Mesendoderm (in vitro differentiated cells): Measurements from ENCODE around the gene KCNAB1.

Experiments used
- DNase-seq: peaks from one replicate; pipeline ENCODE4 v3.0.0; 2013
- H2AK5ac ChIP-seq: 2 replicates; pipeline ENCODE4 v1.6.1; 2013; ENCODE audit warnings: low read length, inconsistent platforms
- H2BK120ac ChIP-seq: 2 replicates; pipeline ENCODE4 v1.6.1; 2013; ENCODE audit warnings: low read depth, mild to moderate bottlenecking, low read length, moderate library complexity, mixed read lengths
- H2BK15ac ChIP-seq: replicated peaks from 2 replicates; pipeline ENCODE4 v1.6.1; 2013; ENCODE audit warnings: low read depth, mild to moderate bottlenecking, moderate library complexity
- H2BK5ac ChIP-seq: 2 replicates; pipeline ENCODE4 v1.6.1; 2013; ENCODE audit warnings: low read length, inconsistent platforms
- H3K18ac ChIP-seq: 2 replicates; pipeline ENCODE4 v1.6.1; 2013; ENCODE audit warnings: mild to moderate bottlenecking, low read length, mixed read lengths
- H3K23ac ChIP-seq: one replicate; pipeline ENCODE4 v1.6.1; 2013; ENCODE audit warnings: low read length
- H3K27ac ChIP-seq: 2 replicates; pipeline ENCODE4 v1.5.1; 2013; ENCODE audit warnings: low read depth, mild to moderate bottlenecking, inconsistent platforms, low read length, moderate library complexity
- H3K27me3 ChIP-seq: 2 replicates; pipeline ENCODE4 v1.6.1; 2013; ENCODE audit warnings: low read length, control low read depth, mild to moderate bottlenecking, inconsistent platforms; ENCODE audit not compliant: insufficient read depth, poor library complexity
- H3K36me3 ChIP-seq: 2 replicates; pipeline ENCODE4 v1.6.1; 2013; ENCODE audit warnings: low read length, inconsistent platforms; ENCODE audit not compliant: control insufficient read depth, insufficient read depth
- H3K4ac ChIP-seq: one replicate; pipeline ENCODE4 v1.6.1; 2013; ENCODE audit warnings: low read depth, mild to moderate bottlenecking, low read length, moderate library complexity
- H3K4me1 ChIP-seq: 2 replicates; pipeline ENCODE4 v1.6.1; 2013; ENCODE audit warnings: low read depth, low read length, inconsistent platforms; ENCODE audit not compliant: control insufficient read depth
- H3K4me2 ChIP-seq: 2 replicates; pipeline ENCODE4 v1.6.1; 2013; ENCODE audit warnings: low read length
- H3K4me3 ChIP-seq: 2 replicates; pipeline ENCODE4 v1.5.1; 2013; ENCODE audit warnings: mild to moderate bottlenecking, low read length
- H3K56ac ChIP-seq: one replicate; pipeline ENCODE4 v1.6.1; 2013; ENCODE audit warnings: low read length
- H3K79me1 ChIP-seq: 2 replicates; pipeline ENCODE4 v1.6.1; 2013; ENCODE audit warnings: low read length, inconsistent platforms
- H3K79me2 ChIP-seq: 2 replicates; pipeline ENCODE4 v1.6.1; 2013; ENCODE audit warnings: mild to moderate bottlenecking, low read length; ENCODE audit not compliant: control insufficient read depth, insufficient read depth
- H3K9ac ChIP-seq: 2 replicates; pipeline ENCODE4 v1.6.1; 2013; ENCODE audit warnings: low read length, inconsistent platforms
- H4K5ac ChIP-seq: one replicate; pipeline ENCODE4 v1.6.1; 2013; ENCODE audit warnings: low read length
- H4K8ac ChIP-seq: one replicate; pipeline ENCODE4 v1.6.1; 2013; ENCODE audit warnings: low read depth, mild to moderate bottlenecking, control low read depth, low read length, moderate library complexity
- WGBS: extraction: QIAGEN DNeasy Blood & Tissue Kit; methylation state at CpG from one replicate; pipeline ENCODE4 v1.1.7; 2013; ENCODE audit warnings: low lambda C conversion rate, missing lambda C conversion rate; ENCODE audit not compliant: insufficient coverage; ENCODE audit errors: extremely low coverage; 5-methylcytosine and 5-hydroxymethylcytosine counted together

KCNAB1 gene

GRCh38 chr3:156382458-156383346 lies 262.3 kb downstream of the KCNAB1 start:
- Histone ChIP-seq H2BK5ac (no peak overlapping the region), H3K27ac (no peak overlapping the region), H3K4me2 (no peak overlapping the region), H3K23ac (no peak overlapping the region), H3K9ac (no peak overlapping the region), H2AK5ac (no peak overlapping the region), H3K4ac (no peak overlapping the region), H2BK120ac (no peak overlapping the region), H3K36me3 (no peaks in the 10 kb centered on the region), H3K4me1 (no peaks in the 10 kb centered on the region), H3K18ac (no peak overlapping the region), H3K27me3 (no peaks in the 10 kb centered on the region), H3K56ac (no peak overlapping the region), H2BK15ac (no peak overlapping the region), H4K5ac (no peak overlapping the region), H3K79me2 (no peaks in the 10 kb centered on the region), H3K79me1 (no peaks in the 10 kb centered on the region), H4K8ac (no peak overlapping the region), H3K4me3 (no peak overlapping the region)
- DNase-seq = peak; percentile 65
- WGBS = no CpG with 5 or more reads among the region's 9 CpGs

- H4K8ac ChIP-seq = no peak overlapping the region
- H3K56ac ChIP-seq = no peak overlapping the region
- no peak overlapping the region for H2BK15ac ChIP-seq
- no peak overlapping the region for H2BK120ac ChIP-seq
- H3K4ac ChIP-seq = no peak overlapping the region
- no peak overlapping the region for H3K18ac ChIP-seq
- H3K36me3 ChIP-seq = no peaks in the 10 kb centered on the region
- no peaks in the 10 kb centered on the region for H3K79me2 ChIP-seq
- H3K27me3 ChIP-seq = no peaks in the 10 kb centered on the region
- H3K4me3 ChIP-seq = no peak overlapping the region
- no peak overlapping the region for H3K27ac ChIP-seq
- H3K4me2 ChIP-seq = no peak overlapping the region
- H3K79me1 ChIP-seq = no peaks in the 10 kb centered on the region
- H3K23ac ChIP-seq = no peak overlapping the region
- DNase-seq = no peak
- H4K5ac ChIP-seq = no peak overlapping the region
- WGBS = no CpG with 5 or more reads among the region's 6 CpGs
- H3K9ac ChIP-seq = no peak overlapping the region
- no peak overlapping the region for H2AK5ac ChIP-seq
- H2BK5ac ChIP-seq = no peak overlapping the region
- no peaks in the 10 kb centered on the region for H3K4me1 ChIP-seq
Observed at GRCh38 chr3:156383441-156384025, 263.2 kb downstream of the KCNAB1 start.

- no peak overlapping the region for H3K4me3 ChIP-seq
- H2BK5ac ChIP-seq = no peak overlapping the region
- no peak overlapping the region for H4K8ac ChIP-seq
- DNase-seq = peak; percentile 28
- no peak overlapping the region for H3K4me2 ChIP-seq
- no peaks in the 10 kb centered on the region for H3K79me2 ChIP-seq
- H3K4me1 ChIP-seq = no peaks in the 10 kb centered on the region
- H2BK120ac ChIP-seq = no peak overlapping the region
- H3K36me3 ChIP-seq = no peaks in the 10 kb centered on the region
- no peak overlapping the region for H3K23ac ChIP-seq
- no peak overlapping the region for H3K56ac ChIP-seq
- no peaks in the 10 kb centered on the region for H3K27me3 ChIP-seq
- no peak overlapping the region for H2BK15ac ChIP-seq
- no peak overlapping the region for H3K27ac ChIP-seq
- no peak overlapping the region for H3K9ac ChIP-seq
- no peak overlapping the region for H4K5ac ChIP-seq
- no peaks in the 10 kb centered on the region for H3K79me1 ChIP-seq
- WGBS = no CpG with 5 or more reads among the region's 6 CpGs
- H2AK5ac ChIP-seq = no peak overlapping the region
- H3K4ac ChIP-seq = no peak overlapping the region
- H3K18ac ChIP-seq = no peak overlapping the region
Observed at GRCh38 chr3:156388497-156389448, 268.4 kb downstream of the KCNAB1 start.

GRCh38 chr3:156389449-156389950 lies 269.1 kb downstream of the KCNAB1 start:
- H3K4me2 ChIP-seq = no peak overlapping the region
- H3K27ac ChIP-seq = no peak overlapping the region
- no peak overlapping the region for H3K9ac ChIP-seq
- H3K4ac ChIP-seq = no peak overlapping the region
- H3K56ac ChIP-seq = no peak overlapping the region
- H3K27me3 ChIP-seq = no peaks in the 10 kb centered on the region
- no peaks in the 10 kb centered on the region for H3K79me1 ChIP-seq
- H3K79me2 ChIP-seq = no peaks in the 10 kb centered on the region
- H2AK5ac ChIP-seq = no peak overlapping the region
- no peak overlapping the region for H4K8ac ChIP-seq
- no peak overlapping the region for H4K5ac ChIP-seq
- H2BK15ac ChIP-seq = no peak overlapping the region
- no peaks in the 10 kb centered on the region for H3K36me3 ChIP-seq
- WGBS = no CpG with 5 or more reads among the region's 3 CpGs
- no peak overlapping the region for H2BK120ac ChIP-seq
- H3K18ac ChIP-seq = no peak overlapping the region
- no peak for DNase-seq
- no peak overlapping the region for H3K4me3 ChIP-seq
- no peak overlapping the region for H3K23ac ChIP-seq
- no peak overlapping the region for H2BK5ac ChIP-seq
- H3K4me1 ChIP-seq = no peaks in the 10 kb centered on the region

- Histone ChIP-seq H4K5ac (no peak overlapping the region), H3K36me3 (no peaks in the 10 kb centered on the region), H3K18ac (no peak overlapping the region), H3K4me1 (no peaks in the 10 kb centered on the region), H3K56ac (no peak overlapping the region), H2AK5ac (no peak overlapping the region), H4K8ac (no peak overlapping the region), H3K23ac (no peak overlapping the region), H3K79me2 (no peaks in the 10 kb centered on the region), H2BK15ac (no peak overlapping the region), H3K4ac (no peak overlapping the region), H3K4me3 (no peak overlapping the region), H3K9ac (no peak overlapping the region), H2BK5ac (no peak overlapping the region), H3K4me2 (no peak overlapping the region), H3K27ac (no peak overlapping the region), H3K79me1 (no peaks in the 10 kb centered on the region), H2BK120ac (no peak overlapping the region), H3K27me3 (no peaks in the 10 kb centered on the region)
- no CpG with 5 or more reads among the region's 4 CpGs for WGBS
- no peak for DNase-seq
Observed at GRCh38 chr3:156390846-156391245, 270.5 kb downstream of the KCNAB1 start.
